ENCODE results near the gene GRIN2B. TPM values are rescaled to one million over a fixed set of nuclear protein-coding genes. Genes with fewer than 3 reads are reported as not detected.

The GRIN2B gene
- total and polyA plus RNA-seq, 8 donors: 0.06 to 0.44 (median 0.16) TPM

DNA sequence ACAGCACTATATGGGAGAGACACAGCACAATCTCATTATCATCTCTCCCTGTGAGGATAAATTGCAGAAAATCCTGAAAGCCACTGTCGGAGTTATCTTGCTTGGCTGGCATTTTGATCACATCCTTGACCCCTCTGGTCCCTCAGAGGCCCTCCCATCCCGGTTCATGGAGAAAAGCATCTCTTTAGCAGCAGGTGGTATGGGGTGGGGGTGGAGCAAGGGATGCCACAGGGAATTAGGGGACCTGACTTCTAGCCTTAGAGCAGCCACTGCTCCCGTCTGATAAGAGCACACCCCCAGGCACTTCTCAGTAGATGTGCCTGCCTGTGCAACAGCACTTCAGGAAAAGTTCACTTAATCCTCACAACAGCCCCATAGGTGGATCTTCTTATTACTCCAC lies 38.6 kb downstream of the GRIN2B start:
- DNase-seq (no peak), ATAC-seq (no peak)
- H3K4me1 ChIP-seq: no peaks in the 10 kb centered on the region
- intact Hi-C loops (cut with DNase I): no loop called here
- H3K4me3 ChIP-seq: no peak overlapping the region
- peaks cover 0 to 8% of the 10 kb centered on the region in 2 donors for H3K9me3 ChIP-seq
- no peaks in the 10 kb centered on the region for H3K27me3 ChIP-seq
- H3K27ac ChIP-seq: no peak overlapping the region
- no peaks in the 10 kb centered on the region for H3K36me3 ChIP-seq
- TF ChIP-seq, protein P1, sequence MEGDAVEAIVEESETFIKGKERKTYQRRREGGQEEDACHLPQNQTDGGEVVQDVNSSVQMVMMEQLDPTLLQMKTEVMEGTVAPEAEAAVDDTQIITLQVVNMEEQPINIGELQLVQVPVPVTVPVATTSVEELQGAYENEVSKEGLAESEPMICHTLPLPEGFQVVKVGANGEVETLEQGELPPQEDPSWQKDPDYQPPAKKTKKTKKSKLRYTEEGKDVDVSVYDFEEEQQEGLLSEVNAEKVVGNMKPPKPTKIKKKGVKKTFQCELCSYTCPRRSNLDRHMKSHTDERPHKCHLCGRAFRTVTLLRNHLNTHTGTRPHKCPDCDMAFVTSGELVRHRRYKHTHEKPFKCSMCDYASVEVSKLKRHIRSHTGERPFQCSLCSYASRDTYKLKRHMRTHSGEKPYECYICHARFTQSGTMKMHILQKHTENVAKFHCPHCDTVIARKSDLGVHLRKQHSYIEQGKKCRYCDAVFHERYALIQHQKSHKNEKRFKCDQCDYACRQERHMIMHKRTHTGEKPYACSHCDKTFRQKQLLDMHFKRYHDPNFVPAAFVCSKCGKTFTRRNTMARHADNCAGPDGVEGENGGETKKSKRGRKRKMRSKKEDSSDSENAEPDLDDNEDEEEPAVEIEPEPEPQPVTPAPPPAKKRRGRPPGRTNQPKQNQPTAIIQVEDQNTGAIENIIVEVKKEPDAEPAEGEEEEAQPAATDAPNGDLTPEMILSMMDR (IDR thresholded peaks at IDR 0.05): no peak

DNA sequence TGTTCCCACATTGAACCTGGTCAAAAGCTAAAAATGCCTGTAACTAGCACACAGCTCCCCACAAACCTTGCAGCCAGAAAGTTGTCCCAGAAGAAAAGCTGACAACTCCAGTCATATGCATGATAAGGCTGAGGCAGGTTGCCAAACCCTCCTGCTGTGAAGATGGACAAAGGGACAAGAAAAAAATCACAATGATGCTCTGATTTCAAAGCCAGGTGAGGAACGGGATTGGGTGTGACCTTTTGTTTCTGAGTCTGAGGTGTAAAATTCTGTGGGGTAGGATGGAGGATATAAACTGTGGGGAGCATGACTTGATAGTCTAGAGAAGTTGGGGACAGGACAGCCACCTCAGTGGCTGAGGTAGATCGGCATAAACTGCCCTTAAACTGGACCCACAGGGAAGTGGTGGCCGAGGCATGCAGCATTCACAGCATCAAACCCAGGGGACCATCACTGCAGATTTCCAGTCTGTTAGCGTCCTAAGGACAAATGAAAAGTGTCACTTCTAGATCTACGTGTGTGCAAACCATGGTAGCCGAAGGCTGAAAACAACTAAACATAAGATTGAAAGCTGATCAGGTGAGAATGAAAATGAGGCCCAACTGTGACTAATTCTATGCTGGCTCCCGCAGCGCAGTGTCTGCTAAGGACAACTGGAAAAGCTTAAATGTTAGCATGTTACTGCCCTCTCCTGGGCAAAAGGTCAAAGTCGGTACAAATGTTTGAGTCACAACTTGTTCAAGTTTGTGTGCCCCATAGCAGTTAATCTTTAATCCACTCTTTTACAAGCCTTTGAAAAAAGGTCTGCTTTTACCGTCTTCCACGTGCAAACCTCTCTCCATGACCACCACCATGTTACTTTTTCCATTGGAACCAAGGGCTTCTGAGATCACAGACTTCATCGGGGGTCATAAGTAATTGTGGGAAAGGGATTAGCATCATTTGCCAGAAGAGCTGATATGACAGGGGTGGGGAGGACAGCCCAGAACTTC lies 39.8 kb downstream of the GRIN2B start:
- TF ChIP-seq, protein P1 (IDR thresholded peaks at IDR 0.05): no peak
- intact Hi-C loops (cut with DNase I): no loop called here
- Histone ChIP-seq H3K4me3 (no peak overlapping the region), H3K4me1 (no peaks in the 10 kb centered on the region), H3K27ac (no peak overlapping the region), H3K9me3 (peaks cover 0 to 17% of the 10 kb centered on the region in 2 donors), H3K27me3 (no peaks in the 10 kb centered on the region), H3K36me3 (no peaks in the 10 kb centered on the region)
- peak in 2 of 4 donors; percentile 14 to 57 for DNase-seq
- peak; percentile 99 for ATAC-seq

- intact Hi-C loops (cut with DNase I): no loop called here
- TF ChIP-seq, protein P1 (IDR thresholded peaks at IDR 0.05): no peak
- Histone ChIP-seq H3K4me1 (no peaks in the 10 kb centered on the region), H3K4me3 (no peak overlapping the region), H3K27ac (no peak overlapping the region), H3K27me3 (no peaks in the 10 kb centered on the region), H3K9me3 (peaks cover 0 to 23% of the 10 kb centered on the region in 2 donors), H3K36me3 (no peaks in the 10 kb centered on the region)
- DNase-seq: no peak
- no peak for ATAC-seq
These were observed 41.0 kb downstream of the GRIN2B start for GRCh38 chr12:13940335-13940865.

GRCh38 chr12:13937735-13938134 lies 43.7 kb downstream of the GRIN2B start:
- ATAC-seq: no peak

More at GRCh38 chr12:13937735-13938134, 43.7 kb downstream of the GRIN2B start:
- no peak overlapping the region for H3K4me3 ChIP-seq
- TF ChIP-seq, protein P1 (IDR thresholded peaks at IDR 0.05): no peak
- no peaks in the 10 kb centered on the region for H3K4me1 ChIP-seq
- no peaks in the 10 kb centered on the region for H3K27me3 ChIP-seq
- no peak for DNase-seq
- intact Hi-C loops (cut with DNase I): no loop called here
- H3K36me3 ChIP-seq: no peaks in the 10 kb centered on the region
- H3K9me3 ChIP-seq: peaks cover 0 to 23% of the 10 kb centered on the region in 2 donors
- no peak overlapping the region for H3K27ac ChIP-seq

All from left lung (tissue), 10 donors.